Kidney tubule cell (primary cell): Measurements from ENCODE around the gene DHRS3.
"Not testable (repeated sequence)": the region's sequence is repeated elsewhere in the genome, so short reads cannot be mapped to it uniquely, and the experiment has no call there.

ENCODE experiments used
- DNase-seq: peaks from one replicate; pipeline ENCODE4 v3.0.0-alpha.2; 2018; ENCODE audit warnings: low spot score

DHRS3 gene

GRCh38 chr1:12617901-12618660 is at the start of gene DHRS3:
Gene DHRS3 (minus strand): TSS chr1:12618210. CDS start chr1:12617348, 862 bp downstream.
- DNase-seq, result peak; percentile 64

GRCh38 chr1:12666141-12666735 is 48.2 kb upstream of the DHRS3 start:
- no peak for DNase-seq

GRCh38 chr1:12665511-12665910 is 47.5 kb upstream of the DHRS3 start:
- DNase-seq, result no peak

- no peak for DNase-seq
These were observed 44.5 kb upstream of the DHRS3 start for GRCh38 chr1:12662556-12662955.

- DNase-seq, result no peak
These were observed 43.7 kb upstream of the DHRS3 start for GRCh38 chr1:12661606-12662219.

GRCh38 chr1:12658531-12659453 is 40.8 kb upstream of the DHRS3 start:
- DNase-seq, result peak; percentile 71

- not testable (repeated sequence) for DNase-seq
These were observed 40.0 kb upstream of the DHRS3 start for GRCh38 chr1:12657885-12658512.

GRCh38 chr1:12657060-12657884 is 39.3 kb upstream of the DHRS3 start:
- DNase-seq, result no peak

GRCh38 chr1:12656575-12656974 is 38.6 kb upstream of the DHRS3 start:
- DNase-seq, result no peak

- DNase-seq, result no peak
These were observed 36.6 kb upstream of the DHRS3 start for GRCh38 chr1:12654657-12655056.

GRCh38 chr1:12654004-12654567 is 36.1 kb upstream of the DHRS3 start:
- no peak for DNase-seq

- DNase-seq, result no peak
These were observed 32.0 kb upstream of the DHRS3 start for GRCh38 chr1:12649971-12650421.

- DNase-seq, result no peak
These were observed 30.7 kb upstream of the DHRS3 start for GRCh38 chr1:12648741-12649140.

- not testable (repeated sequence) for DNase-seq
These were observed 27.4 kb upstream of the DHRS3 start for GRCh38 chr1:12645401-12645800.

- no peak for DNase-seq
These were observed 26.8 kb upstream of the DHRS3 start for GRCh38 chr1:12644829-12645228.

GRCh38 chr1:12644237-12644636 is 26.2 kb upstream of the DHRS3 start:
- no peak for DNase-seq

- no peak for DNase-seq
These were observed 25.8 kb upstream of the DHRS3 start, which contains the start of gene AADACL4 for GRCh38 chr1:12643785-12644184. Gene AADACL4 (plus strand): TSS chr1:12644085. CDS start chr1:12644547, 462 bp downstream.

GRCh38 chr1:12643079-12643478 is 25.1 kb upstream of the DHRS3 start:
- no peak for DNase-seq

- no peak for DNase-seq
These were observed 22.9 kb upstream of the DHRS3 start for GRCh38 chr1:12640958-12641272.

GRCh38 chr1:12640237-12640957 is 22.4 kb upstream of the DHRS3 start:
- DNase-seq, result no peak
